ENCODE data around the gene GYS2.
"Not testable (repeated sequence)": the region's sequence is repeated elsewhere in the genome, so short reads cannot be mapped to it uniquely, and the experiment has no call there.

The GYS2 gene

GRCh38 chr12:21604245-21605101 lies at the start of gene GYS2:
TSS of gene GYS2 (minus strand) at chr12:21604847. CDS start at chr12:21604592, 255 bp downstream.
- H3K36me3 ChIP-seq: no peaks in the 10 kb centered on the region
- no peak within 1 kb of the TSS for H3K4me3 ChIP-seq
- no peaks in the 10 kb centered on the region for H3K27me3 ChIP-seq
- TF ChIP-seq Cebpa-rat (IDR thresholded peaks at IDR 0.05): no peak
- no peak within 1 kb of the TSS for H3K27ac ChIP-seq
- no peak within 1 kb of the TSS for H3K9ac ChIP-seq
- H3K4me2 ChIP-seq: no peak within 1 kb of the TSS
- no peaks in the 10 kb centered on the region for H4K20me1 ChIP-seq
- peaks cover 6% of the 10 kb centered on the region for H3K4me1 ChIP-seq
- H3K9me3 ChIP-seq: no peaks in the 10 kb centered on the region

- Histone ChIP-seq H3K4me2 (no peak overlapping the region), H3K27ac (no peak overlapping the region), H4K20me1 (peaks cover 99% of the 10 kb centered on the region), H3K27me3 (no peaks in the 10 kb centered on the region), H3K9me3 (no peaks in the 10 kb centered on the region), H3K4me3 (no peak overlapping the region), H3K4me1 (peaks cover 34% of the 10 kb centered on the region), H3K36me3 (peaks cover 79% of the 10 kb centered on the region), H3K9ac (no peak overlapping the region)
- TF ChIP-seq Cebpa-rat (IDR thresholded peaks at IDR 0.05): no peak
These were observed 47.2 kb upstream of the GYS2 start for GRCh38 chr12:21651821-21652220.

DNA sequence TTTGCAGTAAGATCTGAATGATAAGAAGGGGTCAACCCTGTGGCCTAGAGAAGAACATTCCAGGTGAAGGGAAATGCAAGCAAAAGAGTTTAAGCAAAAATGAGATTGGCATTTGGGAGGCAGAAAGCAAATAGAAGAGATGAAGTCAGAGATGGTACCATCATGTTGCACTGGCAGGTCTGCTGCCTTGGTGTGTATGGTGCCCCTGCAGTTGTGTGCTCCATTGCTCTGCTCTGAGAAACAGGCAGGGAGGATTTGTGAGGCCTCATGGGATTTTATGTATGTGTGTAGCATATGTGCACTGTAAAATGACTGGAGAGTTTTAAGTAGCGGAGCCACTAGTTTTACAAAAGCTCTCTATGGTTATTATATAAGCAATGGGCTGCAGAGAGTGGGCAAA lies 46.4 kb upstream of the GYS2 start:
- H3K36me3 ChIP-seq: peaks cover 88% of the 10 kb centered on the region
- H3K4me2 ChIP-seq: no peak overlapping the region
- TF ChIP-seq Cebpa-rat (IDR thresholded peaks at IDR 0.05): no peak
- peaks cover 99% of the 10 kb centered on the region for H4K20me1 ChIP-seq
- H3K9me3 ChIP-seq: no peaks in the 10 kb centered on the region
- no peak overlapping the region for H3K9ac ChIP-seq
- H3K4me1 ChIP-seq: peaks cover 31% of the 10 kb centered on the region
- no peak overlapping the region for H3K4me3 ChIP-seq
- H3K27me3 ChIP-seq: no peaks in the 10 kb centered on the region
- no peak overlapping the region for H3K27ac ChIP-seq

GRCh38 chr12:21649034-21649433 lies 44.4 kb upstream of the GYS2 start:
- H4K20me1 ChIP-seq: peaks cover 89% of the 10 kb centered on the region

DNA sequence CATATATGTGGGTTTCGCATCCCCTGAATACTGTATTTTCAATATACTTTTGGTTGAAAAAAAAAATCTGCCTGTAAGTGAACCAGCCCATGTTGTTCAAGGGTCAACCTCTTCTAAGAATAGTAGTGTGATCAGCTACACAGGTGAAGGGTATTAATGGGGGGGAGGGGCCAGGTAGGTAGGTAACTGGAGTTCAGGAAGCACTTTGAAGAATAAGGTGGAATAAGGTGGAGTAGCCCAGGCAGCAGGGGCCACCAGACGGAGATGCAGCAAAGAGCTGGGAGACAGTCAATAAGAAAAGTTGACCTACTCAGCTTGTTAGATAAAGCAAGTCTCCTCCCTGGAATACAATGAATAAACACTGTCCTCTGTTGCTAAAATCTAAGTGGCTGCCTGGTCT lies 43.7 kb upstream of the GYS2 start:
- H3K9ac ChIP-seq: no peak overlapping the region
- H4K20me1 ChIP-seq: peaks cover 88% of the 10 kb centered on the region
- H3K27me3 ChIP-seq: no peaks in the 10 kb centered on the region
- peaks cover 97% of the 10 kb centered on the region for H3K36me3 ChIP-seq
- no peak overlapping the region for H3K27ac ChIP-seq
- peaks cover 9% of the 10 kb centered on the region for H3K4me1 ChIP-seq
- H3K4me3 ChIP-seq: no peak overlapping the region
- TF ChIP-seq Cebpa-rat (IDR thresholded peaks at IDR 0.05): no peak
- no peak overlapping the region for H3K4me2 ChIP-seq
- no peaks in the 10 kb centered on the region for H3K9me3 ChIP-seq

More at GRCh38 chr12:21649034-21649433, 44.4 kb upstream of the GYS2 start:
- TF ChIP-seq Cebpa-rat (IDR thresholded peaks at IDR 0.05): no peak
- Histone ChIP-seq H3K27ac (no peak overlapping the region), H3K4me1 (peaks cover 13% of the 10 kb centered on the region), H3K9ac (no peak overlapping the region), H3K36me3 (peaks cover 96% of the 10 kb centered on the region), H3K27me3 (no peaks in the 10 kb centered on the region), H3K4me3 (no peak overlapping the region), H3K4me2 (no peak overlapping the region), H3K9me3 (no peaks in the 10 kb centered on the region)

DNA sequence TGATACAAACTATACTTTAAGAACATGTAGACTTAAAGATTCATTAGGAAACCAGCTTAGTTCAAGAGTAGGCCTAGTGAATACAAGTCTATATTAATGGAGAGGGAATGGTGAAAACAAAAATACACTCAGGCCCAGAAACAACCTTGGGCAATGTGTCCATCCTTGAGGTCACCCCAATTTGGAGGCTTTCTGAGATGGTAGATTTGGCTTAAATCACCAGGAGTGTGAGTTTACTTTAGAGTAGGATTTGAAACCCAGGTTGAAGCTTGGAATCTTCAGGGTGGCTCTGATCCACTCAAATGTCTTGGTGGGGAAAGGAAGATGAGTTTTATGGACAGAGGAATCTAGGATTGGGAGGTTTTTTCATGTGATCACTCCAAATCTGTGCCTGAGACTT lies 42.5 kb upstream of the GYS2 start:
- H3K9ac ChIP-seq: no peak overlapping the region
- H4K20me1 ChIP-seq: peaks cover 87% of the 10 kb centered on the region
- H3K36me3 ChIP-seq: peaks cover 97% of the 10 kb centered on the region
- no peaks in the 10 kb centered on the region for H3K9me3 ChIP-seq
- H3K4me2 ChIP-seq: no peak overlapping the region
- H3K27me3 ChIP-seq: no peaks in the 10 kb centered on the region
- no peak for TF ChIP-seq Cebpa-rat (IDR thresholded peaks at IDR 0.05)
- no peak overlapping the region for H3K27ac ChIP-seq
- H3K4me1 ChIP-seq: no peaks in the 10 kb centered on the region
- H3K4me3 ChIP-seq: no peak overlapping the region

DNA sequence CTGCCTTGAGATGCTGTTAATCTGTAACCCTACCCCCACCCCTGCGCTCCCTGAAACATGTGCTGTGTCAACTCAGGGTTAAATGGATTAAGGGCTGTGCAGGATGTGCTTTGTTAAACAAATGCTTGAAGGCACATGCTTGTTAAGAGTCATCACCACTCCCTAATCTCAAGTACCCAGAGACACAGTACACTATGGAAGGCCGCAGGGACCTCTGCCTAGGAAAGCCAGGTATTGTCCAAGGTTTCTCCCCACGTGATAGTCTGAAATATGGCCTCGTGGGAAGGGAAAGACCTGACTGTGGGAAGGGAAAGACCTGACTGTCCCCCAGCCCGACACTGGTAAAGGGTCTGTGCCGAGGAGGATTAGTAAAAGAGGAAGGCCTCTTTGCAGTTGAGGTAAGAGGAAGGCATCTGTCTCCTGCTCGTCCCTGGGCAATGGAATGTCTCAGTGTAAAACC lies 40.4 kb upstream of the GYS2 start:
- H4K20me1 ChIP-seq: peaks cover 85% of the 10 kb centered on the region
- not testable (repeated sequence) for H3K9ac ChIP-seq

GRCh38 chr12:21644516-21644915 lies 39.9 kb upstream of the GYS2 start:
- H3K4me3 ChIP-seq: no peak overlapping the region
- H3K27me3 ChIP-seq: no peaks in the 10 kb centered on the region
- no peak overlapping the region for H3K4me2 ChIP-seq
- no peak for TF ChIP-seq Cebpa-rat (IDR thresholded peaks at IDR 0.05)
- H3K27ac ChIP-seq: no peak overlapping the region
- H3K9ac ChIP-seq: no peak overlapping the region
- H3K4me1 ChIP-seq: no peaks in the 10 kb centered on the region
- H4K20me1 ChIP-seq: peaks cover 83% of the 10 kb centered on the region
- H3K9me3 ChIP-seq: no peaks in the 10 kb centered on the region
- peaks cover 94% of the 10 kb centered on the region for H3K36me3 ChIP-seq

More for the DNA sequence above, 40.4 kb upstream of the GYS2 start:
- not testable (repeated sequence) for H3K4me2 ChIP-seq, H3K9me3 ChIP-seq, H3K27me3 ChIP-seq, H3K27ac ChIP-seq, H3K4me1 ChIP-seq, H3K4me3 ChIP-seq
- H3K36me3 ChIP-seq: peaks cover 96% of the 10 kb centered on the region

- H4K20me1 ChIP-seq: peaks cover 83% of the 10 kb centered on the region
- TF ChIP-seq Cebpa-rat (IDR thresholded peaks at IDR 0.05): no peak
- no peak overlapping the region for H3K27ac ChIP-seq
- H3K4me1 ChIP-seq: no peaks in the 10 kb centered on the region
- no peak overlapping the region for H3K9ac ChIP-seq
- H3K4me3 ChIP-seq: no peak overlapping the region
- no peaks in the 10 kb centered on the region for H3K27me3 ChIP-seq
- H3K4me2 ChIP-seq: no peak overlapping the region
- no peaks in the 10 kb centered on the region for H3K9me3 ChIP-seq
- peaks cover 94% of the 10 kb centered on the region for H3K36me3 ChIP-seq
These were observed 39.1 kb upstream of the GYS2 start for GRCh38 chr12:21643758-21644157.

DNA sequence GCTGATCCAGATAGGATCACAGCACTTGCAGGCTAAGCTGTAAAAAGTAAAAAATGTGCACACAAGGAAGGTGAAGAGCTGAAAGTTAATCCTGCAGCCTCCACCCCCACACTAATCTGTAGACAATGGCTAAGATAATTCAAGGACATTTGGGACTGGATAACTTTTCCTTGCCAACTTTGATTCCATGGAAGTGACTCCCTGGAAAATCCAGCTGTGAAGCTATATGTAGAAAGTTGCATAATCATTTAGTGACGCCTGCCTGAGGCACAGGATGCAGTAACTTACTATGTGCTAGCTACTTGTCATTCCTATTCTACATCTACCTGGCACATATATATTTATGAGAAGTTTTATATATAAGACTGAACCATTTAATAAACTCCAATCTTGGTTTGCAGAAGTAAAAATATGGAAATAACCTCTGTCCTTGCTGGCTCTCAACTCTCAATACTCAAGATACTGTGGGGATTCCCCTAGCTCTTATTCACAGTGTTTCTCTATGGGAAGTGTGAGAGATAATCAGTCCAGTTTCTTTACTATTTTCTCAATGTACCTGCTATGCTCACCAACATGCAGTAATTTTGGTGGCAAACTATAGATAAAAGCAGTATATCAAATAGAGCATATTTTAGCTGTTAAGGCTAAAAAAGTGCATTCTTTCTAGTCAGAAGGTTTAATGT lies 38.2 kb upstream of the GYS2 start:
- Histone ChIP-seq H3K27me3 (no peaks in the 10 kb centered on the region), H3K9ac (no peak overlapping the region), H3K9me3 (no peaks in the 10 kb centered on the region), H3K4me1 (no peaks in the 10 kb centered on the region), H3K4me2 (no peak overlapping the region), H4K20me1 (peaks cover 83% of the 10 kb centered on the region), H3K27ac (no peak overlapping the region), H3K4me3 (no peak overlapping the region), H3K36me3 (peaks cover 94% of the 10 kb centered on the region)
- TF ChIP-seq Cebpa-rat (IDR thresholded peaks at IDR 0.05): no peak

All from BLaER1 (cell line).